ENCODE data around the gene LITAF.
"Not testable (repeated sequence)": the region's sequence is repeated elsewhere in the genome, so short reads cannot be mapped to it uniquely, and the experiment has no call there.

The LITAF gene

DNA sequence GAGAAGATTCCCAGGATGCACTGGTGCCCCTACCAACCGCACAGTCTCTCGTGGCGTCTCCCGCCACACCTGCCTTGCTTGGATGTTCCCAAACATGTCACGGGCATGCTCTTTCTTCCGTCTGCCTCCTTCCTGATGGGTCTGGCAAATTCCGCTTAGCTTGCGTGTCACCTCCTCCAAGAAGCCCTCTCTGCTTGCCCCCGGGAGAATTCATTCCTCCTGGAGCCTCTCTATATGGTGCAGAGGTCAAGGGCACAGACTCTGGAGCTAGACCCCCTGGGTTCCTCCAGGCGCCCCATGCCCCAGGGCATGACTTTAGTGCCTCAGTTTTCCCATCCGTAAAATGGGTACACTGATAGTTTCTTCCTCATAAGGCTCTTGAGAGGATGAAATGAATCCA, 21.1 kb downstream of the LITAF start:
- TF ChIP-seq POLR2A (IDR thresholded peaks at IDR 0.05; ENCODE audit: low read depth, low read length) = no peak
- DNase-seq (ENCODE audit: insufficient read length, low spot score) (no peak), FAIRE-seq (no peak)

- DNase-seq (ENCODE audit: insufficient read length, low spot score) = no peak
- no peak for TF ChIP-seq POLR2A (IDR thresholded peaks at IDR 0.05; ENCODE audit: low read depth, low read length)
- no peak for FAIRE-seq
Observed at GRCh38 chr16:11564046-11564926, 22.4 kb downstream of the LITAF start.

DNA sequence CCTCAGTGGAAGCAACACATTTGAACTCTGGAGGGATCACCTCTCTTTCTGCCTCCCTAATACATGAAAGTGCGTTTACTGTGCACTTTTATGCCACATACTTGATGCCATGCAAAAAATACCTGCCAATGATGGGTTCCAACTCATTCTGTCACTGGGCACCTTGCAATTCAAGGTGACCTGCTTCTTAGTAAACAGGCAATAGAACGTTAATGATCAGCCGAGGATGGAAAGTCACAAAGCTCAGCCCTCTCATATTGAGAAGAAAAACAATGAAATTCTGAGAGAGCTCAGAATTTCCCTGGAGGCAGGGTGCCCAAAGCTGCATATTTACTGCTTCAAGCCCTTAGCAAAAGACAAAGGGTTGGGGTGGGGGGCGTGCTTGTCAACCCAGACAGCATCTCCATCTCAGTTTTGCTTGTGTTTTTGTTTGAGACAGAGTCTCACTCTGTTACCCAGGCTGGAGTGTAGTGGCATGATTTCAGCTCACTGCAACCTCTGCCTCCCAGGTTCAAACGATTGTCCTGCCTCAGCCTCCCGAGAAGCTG, 23.2 kb downstream of the LITAF start:
- DNase-seq (ENCODE audit: insufficient read length, low spot score) = no peak
- no peak for FAIRE-seq
- no peak for TF ChIP-seq POLR2A (IDR thresholded peaks at IDR 0.05; ENCODE audit: low read depth, low read length)

DNA sequence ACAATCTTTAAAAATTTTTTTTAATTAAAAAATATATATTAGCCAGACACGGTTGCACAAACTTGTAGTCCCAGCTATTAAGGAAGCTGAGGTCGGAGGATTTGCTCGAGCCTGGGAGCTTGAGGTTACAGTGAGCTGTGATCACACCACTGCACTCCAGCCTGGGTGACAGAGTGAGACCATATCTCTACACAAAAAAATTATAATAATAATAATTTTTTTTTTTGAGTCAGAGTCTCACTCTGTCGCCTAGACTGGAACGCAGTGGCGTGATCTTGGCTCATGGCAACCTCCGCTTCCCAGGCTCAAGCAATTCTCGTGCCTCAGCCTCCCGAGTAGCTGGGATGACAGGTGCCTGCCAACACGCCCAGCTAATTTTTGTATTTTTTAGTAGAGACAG, 23.8 kb downstream of the LITAF start:
- TF ChIP-seq POLR2A (IDR thresholded peaks at IDR 0.05; ENCODE audit: low read depth, low read length) = no peak
- no peak for FAIRE-seq
- no peak for DNase-seq (ENCODE audit: insufficient read length, low spot score)

DNA sequence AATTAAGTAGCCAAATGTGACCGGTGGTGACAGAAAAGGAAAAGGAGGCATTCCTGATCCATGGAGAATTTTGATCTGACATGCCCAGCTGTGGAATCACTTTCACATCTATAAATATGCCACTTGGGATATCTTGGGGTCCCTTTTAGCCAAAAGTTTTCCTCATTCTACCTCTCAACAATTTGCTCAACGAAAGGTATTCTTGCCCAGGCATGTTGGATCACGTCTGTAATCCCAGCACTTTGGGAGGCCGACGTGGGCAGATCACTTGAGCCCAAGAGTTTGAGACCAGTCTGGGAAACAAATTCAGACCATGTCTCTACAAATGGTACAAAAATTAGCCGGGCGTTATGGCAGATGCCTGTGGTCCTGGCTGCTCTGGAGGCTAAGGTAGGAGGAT, 24.3 kb downstream of the LITAF start:
- DNase-seq (ENCODE audit: insufficient read length, low spot score) (no peak), FAIRE-seq (no peak)
- TF ChIP-seq POLR2A (IDR thresholded peaks at IDR 0.05; ENCODE audit: low read depth, low read length) = no peak

GRCh38 chr16:11561856-11562255, 24.9 kb downstream of the LITAF start:
- FAIRE-seq (no peak), DNase-seq (ENCODE audit: insufficient read length, low spot score) (no peak)
- no peak for TF ChIP-seq POLR2A (IDR thresholded peaks at IDR 0.05; ENCODE audit: low read depth, low read length)

GRCh38 chr16:11561454-11561805, 25.3 kb downstream of the LITAF start:
- DNase-seq (ENCODE audit: insufficient read length, low spot score) (no peak), FAIRE-seq (no peak)
- no peak for TF ChIP-seq POLR2A (IDR thresholded peaks at IDR 0.05; ENCODE audit: low read depth, low read length)

DNA sequence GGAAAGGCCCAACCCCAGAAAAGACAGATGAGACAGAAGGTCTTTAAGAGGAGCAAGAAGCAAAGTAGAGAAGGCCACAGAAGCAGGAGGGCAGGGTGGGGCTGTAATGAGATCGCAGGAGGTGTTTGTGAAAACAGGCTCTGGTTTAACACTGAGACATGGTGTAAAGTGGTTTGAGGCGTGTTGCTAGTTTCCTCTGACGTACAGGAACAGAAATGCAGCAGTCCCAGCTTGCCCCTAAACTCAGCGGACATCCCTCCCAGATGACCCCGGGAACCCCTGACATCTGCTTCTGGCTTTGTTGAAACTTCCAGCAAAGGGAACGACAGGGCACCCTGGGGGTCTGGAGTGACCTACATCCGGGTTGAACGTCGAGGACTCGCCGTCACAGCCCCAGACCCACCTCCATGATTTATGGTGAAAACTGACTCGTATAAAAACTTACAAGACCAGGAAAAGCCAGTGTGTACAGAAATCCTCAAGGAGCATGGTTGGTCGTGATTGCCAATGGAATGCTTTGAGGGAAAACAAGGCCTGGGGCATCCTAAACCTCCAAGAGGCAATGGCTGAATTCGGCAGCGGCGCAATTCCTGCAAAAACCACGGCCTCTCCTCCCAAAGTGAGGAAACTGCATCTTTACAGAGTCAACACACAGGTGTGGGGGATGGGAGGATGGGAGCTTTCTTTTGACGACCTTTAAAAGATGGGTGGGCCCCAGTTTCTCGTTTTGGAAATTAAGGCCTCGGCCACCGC, 25.8 kb downstream of the LITAF start:
- TF ChIP-seq POLR2A (IDR thresholded peaks at IDR 0.05; ENCODE audit: low read depth, low read length) = no peak
- FAIRE-seq (no peak), DNase-seq (ENCODE audit: insufficient read length, low spot score) (no peak)

DNA sequence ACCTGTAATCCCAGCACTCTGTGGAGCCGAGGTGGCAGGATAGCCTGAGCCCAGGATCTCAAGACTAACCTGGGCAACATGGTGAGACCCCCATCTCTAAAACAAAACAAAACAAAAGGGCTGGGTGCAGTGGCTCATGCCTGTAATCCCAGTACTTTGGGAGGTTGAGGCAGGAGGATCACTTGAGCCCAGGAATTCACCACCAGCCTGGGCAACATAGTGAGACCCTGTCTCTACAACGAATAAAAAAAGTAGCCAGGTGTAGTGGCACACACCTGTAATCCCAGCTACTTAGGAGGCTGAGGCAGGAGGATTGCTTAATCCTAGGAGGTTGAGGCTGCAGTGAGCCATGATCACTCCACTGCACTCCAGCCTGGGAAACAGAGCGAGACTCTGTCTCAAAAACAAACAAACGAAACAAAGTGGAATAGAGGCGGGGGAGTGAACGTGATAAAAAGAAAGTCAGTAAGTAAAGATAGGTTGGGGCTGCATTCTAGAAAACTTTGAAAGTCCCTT, 28.4 kb downstream of the LITAF start:
- not testable (repeated sequence) for FAIRE-seq

GRCh38 chr16:11557801-11558200, 28.9 kb downstream of the LITAF start:
- no peak for TF ChIP-seq POLR2A (IDR thresholded peaks at IDR 0.05; ENCODE audit: low read depth, low read length)
- DNase-seq (ENCODE audit: insufficient read length, low spot score) (no peak), FAIRE-seq (no peak)

More for the DNA sequence above, 28.4 kb downstream of the LITAF start:
- DNase-seq (ENCODE audit: insufficient read length, low spot score) = not testable (repeated sequence)

- DNase-seq (ENCODE audit: insufficient read length, low spot score) = no peak
- FAIRE-seq = no peak
- no peak for TF ChIP-seq POLR2A (IDR thresholded peaks at IDR 0.05; ENCODE audit: low read depth, low read length)
Observed at GRCh38 chr16:11556945-11557720, 29.6 kb downstream of the LITAF start.

DNA sequence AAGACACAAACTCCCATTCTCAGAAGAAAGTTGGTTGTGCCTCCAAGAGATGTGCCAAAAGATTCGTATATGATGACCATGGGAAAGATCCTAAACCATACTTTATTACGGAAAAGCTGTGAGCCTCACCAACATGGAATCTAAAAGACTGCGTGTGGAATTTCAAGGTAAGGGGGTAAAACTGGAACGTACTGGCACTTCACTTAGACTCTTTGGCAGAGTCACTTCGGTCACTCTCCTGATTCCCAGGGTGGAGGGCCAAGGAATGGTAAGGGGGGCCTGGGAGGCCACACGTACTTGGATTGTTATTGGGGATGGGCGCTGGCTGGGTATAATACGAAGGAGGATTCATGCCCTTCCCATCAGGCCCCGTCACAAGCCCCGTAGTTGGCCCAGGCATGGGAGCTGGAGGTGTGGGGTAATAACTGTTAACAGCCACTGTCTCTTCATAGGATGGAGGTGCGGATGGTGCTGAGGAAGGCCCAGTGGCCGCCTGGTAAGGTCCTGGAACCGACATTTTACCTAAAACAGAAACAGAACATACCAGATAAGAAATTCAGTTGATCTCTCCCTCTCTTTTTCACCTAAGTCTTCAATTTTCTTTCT, 30.4 kb downstream of the LITAF start:
- FAIRE-seq (no peak), DNase-seq (ENCODE audit: insufficient read length, low spot score) (no peak)
- TF ChIP-seq POLR2A (IDR thresholded peaks at IDR 0.05; ENCODE audit: low read depth, low read length) = no peak

- FAIRE-seq (no peak), DNase-seq (ENCODE audit: insufficient read length, low spot score) (no peak)
- TF ChIP-seq POLR2A (IDR thresholded peaks at IDR 0.05; ENCODE audit: low read depth, low read length) = no peak
Observed at GRCh38 chr16:11554053-11554452, 32.7 kb downstream of the LITAF start.

Data from H54 (cell line).